ENCODE data around the gene CCR3.

CCR3 gene

DNA sequence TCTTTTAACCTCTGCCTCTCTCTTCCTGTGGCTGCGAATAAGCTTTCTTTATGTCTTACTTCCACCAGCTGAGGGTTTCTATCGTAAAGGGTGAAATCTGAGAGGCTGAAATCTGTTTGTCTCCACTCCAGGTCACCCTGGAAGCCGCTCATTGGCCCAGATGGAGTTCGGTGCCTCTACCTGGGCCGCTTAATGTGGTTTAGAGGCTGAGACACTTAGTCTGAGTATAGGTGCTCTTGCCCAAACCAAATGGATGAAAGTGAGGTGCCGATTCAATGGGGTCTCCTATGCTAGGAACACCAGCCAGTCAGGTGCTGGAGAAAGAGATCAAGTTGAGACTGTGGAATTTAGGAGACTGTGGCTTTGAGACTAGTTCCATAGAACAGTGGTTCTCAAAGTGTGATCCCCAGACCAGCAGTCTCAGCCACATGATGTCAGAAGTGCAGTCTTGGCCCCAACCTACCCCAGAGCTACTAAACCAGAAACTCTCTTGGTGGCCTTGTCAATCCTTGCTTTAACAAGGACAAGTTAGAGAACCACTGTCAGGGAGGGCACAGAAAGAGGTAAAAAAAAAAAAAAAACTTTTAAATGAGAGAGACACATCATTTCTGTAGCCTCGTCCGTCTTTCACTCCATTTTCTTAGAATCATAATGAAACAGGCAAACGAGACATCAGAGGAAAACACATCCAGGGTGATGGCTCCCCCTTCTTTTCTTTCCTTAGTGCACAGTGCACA, 56.8 kb downstream of the CCR3 start:
- no peak for DNase-seq (ENCODE audit: low spot score)

DNA sequence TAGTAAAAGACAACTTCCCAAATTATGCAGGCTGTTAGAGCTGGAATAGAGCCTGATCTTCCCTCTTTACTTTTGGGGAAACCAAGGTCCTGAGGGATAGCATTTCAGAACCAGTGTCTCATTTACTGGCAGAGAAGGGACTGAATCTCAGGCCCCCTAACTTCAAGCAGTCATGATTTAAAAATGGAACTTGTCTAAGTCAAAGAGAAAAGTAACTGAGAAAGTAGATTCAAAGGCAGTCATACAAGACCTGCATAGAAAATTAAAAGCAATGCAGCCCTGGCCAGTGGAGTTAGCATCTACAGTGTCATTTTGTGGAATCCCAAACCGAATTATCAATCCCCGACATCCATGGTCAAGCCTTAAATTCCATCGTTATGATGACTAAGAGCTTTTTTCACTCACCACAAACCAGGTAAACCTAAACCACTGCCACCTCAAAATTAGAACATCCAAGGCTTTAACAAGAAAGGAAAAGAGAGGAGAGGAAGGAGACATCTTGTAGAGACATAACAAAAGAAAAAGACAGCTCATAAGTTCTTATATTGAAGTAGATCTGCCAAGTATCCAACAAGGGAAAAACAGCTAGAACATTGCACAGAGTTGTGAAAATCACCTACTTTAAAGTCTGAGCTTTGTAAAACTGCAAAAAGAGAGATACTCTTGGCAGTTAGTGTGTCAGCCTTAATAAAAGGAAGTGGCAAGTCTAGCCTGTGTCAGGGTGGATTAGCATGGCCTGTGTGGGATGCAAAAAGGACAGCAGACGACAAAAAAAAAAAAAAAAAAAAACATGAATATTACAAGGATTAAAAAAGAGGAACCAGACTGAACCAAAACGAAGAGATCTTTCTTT, 57.6 kb downstream of the CCR3 start:
- no peak for DNase-seq (ENCODE audit: low spot score)

DNA sequence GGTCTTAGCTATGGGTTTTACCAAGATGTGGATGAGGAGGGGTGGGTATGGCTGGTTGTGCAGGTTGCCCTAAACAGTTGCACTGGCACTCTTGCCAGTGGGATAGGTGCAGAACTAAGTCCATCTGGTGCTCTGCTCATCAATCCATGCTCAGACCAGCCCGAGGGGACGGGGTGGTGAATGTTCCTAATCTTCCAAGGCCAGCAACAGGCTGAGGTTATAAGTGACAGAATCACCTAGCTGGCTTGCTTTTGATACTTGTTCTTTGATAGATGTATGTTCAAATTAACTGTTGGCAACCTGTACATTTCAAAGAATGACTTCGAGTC, 58.2 kb downstream of the CCR3 start:
- no peak for DNase-seq (ENCODE audit: low spot score)

DNA sequence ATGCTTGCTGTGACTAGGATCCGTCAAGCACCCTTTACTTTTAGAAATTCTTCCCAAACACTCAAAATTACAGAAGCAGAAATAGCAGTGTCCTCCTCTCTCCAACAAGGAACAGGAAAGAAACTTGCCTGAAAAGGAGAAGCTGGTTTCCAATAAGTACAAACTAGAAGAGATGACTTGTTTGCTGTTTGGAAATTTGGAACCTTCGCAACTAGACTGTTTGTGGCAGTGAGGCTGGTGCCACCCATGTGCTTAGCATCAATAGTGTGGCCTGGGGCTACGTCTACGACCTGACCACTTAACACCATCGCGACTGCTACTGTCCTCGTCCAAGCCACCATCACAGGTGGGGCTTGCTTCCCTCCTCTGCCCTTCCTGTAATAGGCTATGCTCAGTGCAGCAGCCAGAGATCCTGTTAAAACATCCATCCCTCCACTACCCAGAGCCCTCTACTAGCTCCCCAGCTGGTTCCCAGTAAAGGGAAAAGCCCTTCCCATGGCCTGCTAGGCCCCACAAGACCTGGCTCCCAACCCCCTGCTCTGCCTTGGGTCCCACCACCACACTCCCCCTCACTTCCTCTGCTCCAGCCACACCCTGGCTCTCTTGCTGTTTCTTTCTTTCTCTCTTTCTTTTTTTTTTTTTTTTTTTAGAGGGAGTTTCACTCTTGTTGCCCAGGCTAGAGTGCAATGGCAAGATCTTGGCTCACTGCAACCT, 59.0 kb downstream of the CCR3 start:
- no peak for DNase-seq (ENCODE audit: low spot score)

DNA sequence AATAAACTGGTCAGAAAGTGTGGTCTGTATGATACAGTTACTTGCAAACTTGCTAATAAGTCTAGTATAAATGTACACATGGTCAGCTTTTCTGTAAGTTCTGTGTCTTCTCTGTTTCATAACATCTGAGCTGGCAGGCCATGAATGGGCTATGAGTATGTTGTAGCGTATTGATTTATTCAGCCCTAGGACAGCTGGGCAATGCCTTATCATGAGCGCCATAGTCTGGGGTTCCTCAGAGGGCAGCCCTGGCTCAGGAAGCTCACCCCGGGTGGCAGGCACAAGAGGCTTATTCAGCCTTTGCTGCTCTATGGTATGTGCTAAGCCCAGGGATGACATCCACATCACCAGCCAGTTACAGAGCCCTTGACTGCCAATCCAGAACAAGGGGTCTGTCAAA, 61.0 kb downstream of the CCR3 start:
- no peak for DNase-seq (ENCODE audit: low spot score)

DNA sequence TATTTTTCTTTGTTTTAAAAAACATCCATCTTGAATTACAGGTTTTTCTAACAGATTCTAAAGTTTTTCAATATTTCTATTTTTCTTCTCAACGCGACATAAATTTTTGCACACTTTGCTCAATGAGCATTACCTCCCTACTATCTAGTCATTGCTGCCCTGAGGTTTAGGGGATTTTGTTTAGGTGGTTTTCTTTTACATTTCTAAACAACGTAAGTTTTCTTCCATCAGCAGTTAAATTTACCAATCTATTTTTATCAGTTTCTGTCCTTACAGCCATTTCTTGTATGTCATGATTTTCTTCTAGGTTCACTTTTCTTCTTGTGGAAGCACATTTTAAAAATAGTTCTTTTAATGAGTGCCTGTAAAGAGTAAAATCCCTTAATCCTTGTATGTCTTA, 62.5 kb downstream of the CCR3 start:
- no peak for DNase-seq (ENCODE audit: low spot score)

DNA sequence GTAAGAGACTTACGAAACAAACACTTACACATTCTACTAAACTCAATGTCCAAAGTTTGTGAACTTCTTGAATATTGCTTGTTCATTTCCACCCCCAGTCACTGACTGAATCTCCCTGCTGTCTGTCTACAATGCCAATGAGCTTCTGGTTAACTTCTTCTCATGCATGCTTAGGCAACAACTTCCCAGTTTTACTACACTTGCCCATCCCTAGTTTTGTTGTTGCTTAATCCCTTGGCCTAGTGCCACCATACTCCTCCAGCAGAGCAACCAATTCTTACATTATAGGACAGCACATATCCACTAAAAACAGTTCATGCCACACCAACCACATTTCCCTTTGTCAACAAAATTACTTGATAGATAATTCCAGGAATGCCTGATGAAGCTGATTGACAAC, 70.7 kb downstream of the CCR3 start:
- DNase-seq (ENCODE audit: low spot score): no peak

DNA sequence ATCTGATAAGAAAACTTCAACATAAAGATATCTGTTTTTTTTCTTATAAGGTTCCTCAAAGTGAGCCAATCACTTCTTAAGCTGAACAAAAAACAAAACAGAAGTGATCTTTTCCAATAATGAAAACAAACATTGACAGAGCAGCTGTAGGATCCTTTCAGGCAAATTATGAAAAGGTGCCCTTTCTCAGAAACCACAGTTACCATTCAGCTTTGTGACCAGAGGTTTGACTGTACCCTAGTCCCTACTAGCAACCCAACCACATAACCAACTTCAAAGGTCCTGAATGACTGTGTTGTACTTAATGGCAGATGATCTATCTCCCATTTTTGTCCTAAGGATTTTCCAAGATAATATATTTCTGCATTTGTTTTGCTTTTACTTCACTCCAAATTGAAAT, 72.3 kb downstream of the CCR3 start:
- DNase-seq (ENCODE audit: low spot score): no peak

DNA sequence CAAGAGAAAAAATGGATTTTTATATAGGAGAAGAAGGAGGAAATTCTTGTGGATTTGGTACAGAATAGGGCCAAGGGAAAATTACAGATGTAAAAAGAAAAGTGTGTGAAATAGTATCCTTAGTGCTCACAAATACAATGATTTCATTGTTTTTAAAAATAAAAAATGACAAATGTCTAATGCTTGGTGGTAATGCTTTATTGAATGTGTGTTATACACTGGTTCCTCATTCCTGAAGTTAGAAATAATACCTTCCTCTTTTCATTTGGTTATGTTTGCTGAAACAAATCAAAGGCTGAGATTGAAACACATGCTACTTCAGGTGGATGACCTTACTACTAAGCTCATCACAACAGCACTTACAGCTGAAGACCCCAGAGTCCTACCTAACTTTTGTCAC, 73.9 kb downstream of the CCR3 start:
- no peak for DNase-seq (ENCODE audit: low spot score)

Data from AG08395 (cell line).